ENCODE results near the gene CACNB2. TPM values are rescaled to one million over a fixed set of nuclear protein-coding genes. Genes with fewer than 3 reads are reported as not detected.

Gene CACNB2
- total and polyA plus RNA-seq, 9 donors: 1.1 to 2.0 (median 1.4) TPM

DNA sequence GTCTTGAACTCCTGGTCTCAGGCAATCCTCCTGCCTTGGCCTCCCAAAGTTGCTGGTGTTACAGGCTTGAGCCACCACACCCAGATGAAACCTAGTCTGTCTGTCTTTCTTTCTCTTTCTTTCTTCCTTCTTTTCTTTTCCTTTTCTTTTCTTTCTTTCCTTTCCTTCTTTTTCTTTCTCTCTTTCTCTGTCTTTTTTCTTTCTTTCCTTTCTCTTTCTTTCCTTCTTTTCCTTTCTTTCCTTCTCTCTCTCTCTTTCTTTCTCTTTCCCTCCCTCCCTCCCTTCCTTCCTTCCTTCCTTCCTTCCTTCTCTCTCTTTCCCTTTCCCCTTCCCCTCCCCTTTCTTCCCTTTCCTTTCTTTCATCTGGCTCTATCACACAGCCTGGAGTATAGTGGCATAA, 185.2 kb downstream of the CACNB2 start:
- no peaks in the 10 kb centered on the region for H3K36me3 ChIP-seq (ENCODE audit: control insufficient read depth, insufficient read depth, low read length)
- H3K9me3 ChIP-seq (replicated peaks; ENCODE audit: control insufficient read depth, low read depth, low read length): no peaks in the 10 kb centered on the region
- H3K4me3 ChIP-seq (ENCODE audit: low read length): no peak overlapping the region
- no peaks in the 10 kb centered on the region for H3K4me1 ChIP-seq (ENCODE audit: control insufficient read depth, insufficient read depth, low read length)
- no peaks in the 10 kb centered on the region for H3K27me3 ChIP-seq (ENCODE audit: control insufficient read depth, insufficient read depth, low read length)
- no peak for DNase-seq
- H3K27ac ChIP-seq (ENCODE audit: low read length): no peak overlapping the region

GRCh38 chr10:18325889-18326531, 185.8 kb downstream of the CACNB2 start:
- Histone ChIP-seq H3K4me1 (ENCODE audit: control insufficient read depth, insufficient read depth, low read length) (no peaks in the 10 kb centered on the region), H3K27ac (ENCODE audit: low read length) (no peak overlapping the region), H3K9me3 (replicated peaks; ENCODE audit: control insufficient read depth, low read depth, low read length) (no peaks in the 10 kb centered on the region), H3K36me3 (ENCODE audit: control insufficient read depth, insufficient read depth, low read length) (no peaks in the 10 kb centered on the region), H3K4me3 (ENCODE audit: low read length) (no peak overlapping the region), H3K27me3 (ENCODE audit: control insufficient read depth, insufficient read depth, low read length) (no peaks in the 10 kb centered on the region)
- WGBS (ENCODE audit: insufficient coverage): 60% methylated on average over 2 of the region's 5 CpGs
- DNase-seq: no peak

- Histone ChIP-seq H3K4me3 (ENCODE audit: low read length) (no peak overlapping the region), H3K4me1 (ENCODE audit: control insufficient read depth, insufficient read depth, low read length) (no peaks in the 10 kb centered on the region), H3K27me3 (ENCODE audit: control insufficient read depth, insufficient read depth, low read length) (no peaks in the 10 kb centered on the region), H3K36me3 (ENCODE audit: control insufficient read depth, insufficient read depth, low read length) (no peaks in the 10 kb centered on the region), H3K9me3 (replicated peaks; ENCODE audit: control insufficient read depth, low read depth, low read length) (no peaks in the 10 kb centered on the region), H3K27ac (ENCODE audit: low read length) (no peak overlapping the region)
- WGBS (ENCODE audit: insufficient coverage): no CpG with 5 or more reads among the region's 2 CpGs
- no peak for DNase-seq
Measured at GRCh38 chr10:18328941-18329340, 188.7 kb downstream of the CACNB2 start.

- WGBS (ENCODE audit: insufficient coverage): 96% methylated on average over 4 of the region's 4 CpGs
- H3K27ac ChIP-seq (ENCODE audit: low read length): no peak overlapping the region
Measured at GRCh38 chr10:18332048-18332447, 191.8 kb downstream of the CACNB2 start.

GRCh38 chr10:18332484-18332883, 192.3 kb downstream of the CACNB2 start:
- Histone ChIP-seq H3K27me3 (ENCODE audit: control insufficient read depth, insufficient read depth, low read length) (no peaks in the 10 kb centered on the region), H3K27ac (ENCODE audit: low read length) (no peak overlapping the region), H3K4me1 (ENCODE audit: control insufficient read depth, insufficient read depth, low read length) (no peaks in the 10 kb centered on the region), H3K4me3 (ENCODE audit: low read length) (no peak overlapping the region), H3K36me3 (ENCODE audit: control insufficient read depth, insufficient read depth, low read length) (no peaks in the 10 kb centered on the region), H3K9me3 (replicated peaks; ENCODE audit: control insufficient read depth, low read depth, low read length) (no peaks in the 10 kb centered on the region)
- DNase-seq: no peak
- WGBS (ENCODE audit: insufficient coverage): no CpG with 5 or more reads among the region's 1 CpG

More at GRCh38 chr10:18332048-18332447, 191.8 kb downstream of the CACNB2 start:
- Histone ChIP-seq H3K4me1 (ENCODE audit: control insufficient read depth, insufficient read depth, low read length) (no peaks in the 10 kb centered on the region), H3K9me3 (replicated peaks; ENCODE audit: control insufficient read depth, low read depth, low read length) (no peaks in the 10 kb centered on the region), H3K4me3 (ENCODE audit: low read length) (no peak overlapping the region), H3K36me3 (ENCODE audit: control insufficient read depth, insufficient read depth, low read length) (no peaks in the 10 kb centered on the region), H3K27me3 (ENCODE audit: control insufficient read depth, insufficient read depth, low read length) (no peaks in the 10 kb centered on the region)
- DNase-seq: no peak

DNA sequence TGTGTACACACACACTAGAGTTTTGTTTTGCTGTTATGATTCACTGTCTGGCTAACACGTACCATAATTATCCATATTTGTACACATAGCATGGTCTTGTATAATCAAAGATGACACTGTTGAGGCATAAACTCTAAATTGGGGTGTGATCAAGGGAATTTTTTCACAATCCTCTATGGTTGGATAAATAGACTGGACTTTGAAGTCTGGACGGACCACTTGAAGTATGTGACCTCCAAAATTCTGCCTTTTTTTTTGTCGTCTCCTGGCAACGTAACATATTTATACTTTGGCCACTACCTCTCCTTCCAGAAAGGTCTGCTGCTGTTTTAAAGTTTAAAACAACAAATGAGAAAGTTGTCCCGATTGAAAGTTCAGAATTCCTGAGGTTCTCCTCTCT, 193.4 kb downstream of the CACNB2 start:
- Histone ChIP-seq H3K4me3 (ENCODE audit: low read length) (no peak overlapping the region), H3K9me3 (replicated peaks; ENCODE audit: control insufficient read depth, low read depth, low read length) (no peaks in the 10 kb centered on the region), H3K36me3 (ENCODE audit: control insufficient read depth, insufficient read depth, low read length) (no peaks in the 10 kb centered on the region), H3K4me1 (ENCODE audit: control insufficient read depth, insufficient read depth, low read length) (no peaks in the 10 kb centered on the region), H3K27me3 (ENCODE audit: control insufficient read depth, insufficient read depth, low read length) (no peaks in the 10 kb centered on the region), H3K27ac (ENCODE audit: low read length) (no peak overlapping the region)
- no CpG with 5 or more reads among the region's 5 CpGs for WGBS (ENCODE audit: insufficient coverage)
- peak; percentile 26 for DNase-seq

GRCh38 chr10:18334116-18334867, 194.1 kb downstream of the CACNB2 start:
- no peak overlapping the region for H3K27ac ChIP-seq (ENCODE audit: low read length)
- H3K36me3 ChIP-seq (ENCODE audit: control insufficient read depth, insufficient read depth, low read length): no peaks in the 10 kb centered on the region
- H3K9me3 ChIP-seq (replicated peaks; ENCODE audit: control insufficient read depth, low read depth, low read length): no peaks in the 10 kb centered on the region
- WGBS (ENCODE audit: insufficient coverage): 31% methylated on average over 3 of the region's 8 CpGs
- H3K27me3 ChIP-seq (ENCODE audit: control insufficient read depth, insufficient read depth, low read length): no peaks in the 10 kb centered on the region
- no peak overlapping the region for H3K4me3 ChIP-seq (ENCODE audit: low read length)
- DNase-seq: no peak
- H3K4me1 ChIP-seq (ENCODE audit: control insufficient read depth, insufficient read depth, low read length): no peaks in the 10 kb centered on the region

- DNase-seq: peak; percentile 71
Measured at GRCh38 chr10:18340496-18341051, 200.3 kb downstream of the CACNB2 start.

GRCh38 chr10:18341055-18341454, 200.8 kb downstream of the CACNB2 start:
- peaks cover 2% of the 10 kb centered on the region for H3K4me1 ChIP-seq (ENCODE audit: control insufficient read depth, insufficient read depth, low read length)
- H3K36me3 ChIP-seq (ENCODE audit: control insufficient read depth, insufficient read depth, low read length): no peaks in the 10 kb centered on the region
- H3K27me3 ChIP-seq (ENCODE audit: control insufficient read depth, insufficient read depth, low read length): no peaks in the 10 kb centered on the region
- no peaks in the 10 kb centered on the region for H3K9me3 ChIP-seq (replicated peaks; ENCODE audit: control insufficient read depth, low read depth, low read length)
- peak overlapping the region; percentile 16 for H3K4me3 ChIP-seq (ENCODE audit: low read length)
- 0% methylated on average over 1 of the region's 1 CpG for WGBS (ENCODE audit: insufficient coverage)
- peak; percentile 60 for DNase-seq
- peak overlapping the region; percentile 44 for H3K27ac ChIP-seq (ENCODE audit: low read length)

More at GRCh38 chr10:18340496-18341051, 200.3 kb downstream of the CACNB2 start:
- Histone ChIP-seq H3K4me1 (ENCODE audit: control insufficient read depth, insufficient read depth, low read length) (peaks cover 2% of the 10 kb centered on the region), H3K9me3 (replicated peaks; ENCODE audit: control insufficient read depth, low read depth, low read length) (no peaks in the 10 kb centered on the region), H3K27me3 (ENCODE audit: control insufficient read depth, insufficient read depth, low read length) (no peaks in the 10 kb centered on the region), H3K27ac (ENCODE audit: low read length) (peak overlapping the region; percentile 44), H3K36me3 (ENCODE audit: control insufficient read depth, insufficient read depth, low read length) (no peaks in the 10 kb centered on the region), H3K4me3 (ENCODE audit: low read length) (peak overlapping the region; percentile 16)
- WGBS (ENCODE audit: insufficient coverage): 19% methylated on average over 8 of the region's 13 CpGs

- no peak overlapping the region for H3K27ac ChIP-seq (ENCODE audit: low read length)
Measured at GRCh38 chr10:18343573-18343972, 203.3 kb downstream of the CACNB2 start.

More at GRCh38 chr10:18343573-18343972, 203.3 kb downstream of the CACNB2 start:
- H3K9me3 ChIP-seq (replicated peaks; ENCODE audit: control insufficient read depth, low read depth, low read length): no peaks in the 10 kb centered on the region
- H3K27me3 ChIP-seq (ENCODE audit: control insufficient read depth, insufficient read depth, low read length): no peaks in the 10 kb centered on the region
- no peak for DNase-seq
- H3K36me3 ChIP-seq (ENCODE audit: control insufficient read depth, insufficient read depth, low read length): no peaks in the 10 kb centered on the region
- H3K4me1 ChIP-seq (ENCODE audit: control insufficient read depth, insufficient read depth, low read length): peaks cover 2% of the 10 kb centered on the region
- no peak overlapping the region for H3K4me3 ChIP-seq (ENCODE audit: low read length)
- WGBS (ENCODE audit: insufficient coverage): no CpG with 5 or more reads among the region's 3 CpGs
